ENCODE data around the gene RTKN.

The RTKN gene

GRCh38 chr2:74414881-74415761 lies 26.6 kb downstream of the RTKN start:
- TF ChIP-seq FOXP2 (optimal IDR thresholded peaks at IDR 0.05; ENCODE audit: borderline replicate concordance, extremely low read depth, extremely low read length, insufficient read depth) = no peak
- TF ChIP-seq POLR2AphosphoS5 (IDR thresholded peaks at IDR 0.05; ENCODE audit: low read depth, low read length) = no peak
- no peak for TF ChIP-seq TAF1 (IDR thresholded peaks at IDR 0.05; ENCODE audit: borderline replicate concordance, insufficient read depth, low read length)

GRCh38 chr2:74414441-74414840 lies 27.3 kb downstream of the RTKN start:
- TF ChIP-seq FOXP2 (optimal IDR thresholded peaks at IDR 0.05; ENCODE audit: borderline replicate concordance, extremely low read depth, extremely low read length, insufficient read depth) (no peak), SIN3A (IDR thresholded peaks at IDR 0.05; ENCODE audit: borderline replicate concordance, insufficient read depth, low read length) (no peak), TAF1 (IDR thresholded peaks at IDR 0.05; ENCODE audit: borderline replicate concordance, insufficient read depth, low read length) (no peak), POLR2AphosphoS5 (IDR thresholded peaks at IDR 0.05; ENCODE audit: low read depth, low read length) (no peak), REST (IDR thresholded peaks at IDR 0.05; ENCODE audit: insufficient read depth in 1 of 2, low read depth in 2 of 2, low read length in 2 of 2) (no peak)

- no peak for TF ChIP-seq POLR2AphosphoS5 (IDR thresholded peaks at IDR 0.05; ENCODE audit: low read depth, low read length)
- no peak for TF ChIP-seq REST (IDR thresholded peaks at IDR 0.05; ENCODE audit: insufficient read depth in 1 of 2, low read depth in 2 of 2, low read length in 2 of 2)
- no peak for TF ChIP-seq SIN3A (IDR thresholded peaks at IDR 0.05; ENCODE audit: borderline replicate concordance, insufficient read depth, low read length)
- no peak for TF ChIP-seq FOXP2 (optimal IDR thresholded peaks at IDR 0.05; ENCODE audit: borderline replicate concordance, extremely low read depth, extremely low read length, insufficient read depth)
- TF ChIP-seq TAF1 (IDR thresholded peaks at IDR 0.05; ENCODE audit: borderline replicate concordance, insufficient read depth, low read length) = no peak
Observed at GRCh38 chr2:74413001-74413698, 28.6 kb downstream of the RTKN start.

GRCh38 chr2:74407682-74408081 lies 34.1 kb downstream of the RTKN start:
- no peak for TF ChIP-seq TAF1 (IDR thresholded peaks at IDR 0.05; ENCODE audit: borderline replicate concordance, insufficient read depth, low read length)
- TF ChIP-seq REST (IDR thresholded peaks at IDR 0.05; ENCODE audit: insufficient read depth in 1 of 2, low read depth in 2 of 2, low read length in 2 of 2) = no peak
- no peak for TF ChIP-seq SIN3A (IDR thresholded peaks at IDR 0.05; ENCODE audit: borderline replicate concordance, insufficient read depth, low read length)
- TF ChIP-seq FOXP2 (optimal IDR thresholded peaks at IDR 0.05; ENCODE audit: borderline replicate concordance, extremely low read depth, extremely low read length, insufficient read depth) = no peak
- no peak for TF ChIP-seq POLR2AphosphoS5 (IDR thresholded peaks at IDR 0.05; ENCODE audit: low read depth, low read length)

GRCh38 chr2:74406035-74406434 lies 35.7 kb downstream of the RTKN start:
- no peak for TF ChIP-seq REST (IDR thresholded peaks at IDR 0.05; ENCODE audit: insufficient read depth in 1 of 2, low read depth in 2 of 2, low read length in 2 of 2)
- TF ChIP-seq POLR2AphosphoS5 (IDR thresholded peaks at IDR 0.05; ENCODE audit: low read depth, low read length) = no peak
- no peak for TF ChIP-seq TAF1 (IDR thresholded peaks at IDR 0.05; ENCODE audit: borderline replicate concordance, insufficient read depth, low read length)
- TF ChIP-seq FOXP2 (optimal IDR thresholded peaks at IDR 0.05; ENCODE audit: borderline replicate concordance, extremely low read depth, extremely low read length, insufficient read depth) = no peak
- TF ChIP-seq SIN3A (IDR thresholded peaks at IDR 0.05; ENCODE audit: borderline replicate concordance, insufficient read depth, low read length) = no peak

Data from PFSK-1 (cell line).